Activated naive CD8-positive, alpha-beta T cell treated with anti-CD3 and anti-CD28 coated beads, Interleukin-2, amount 50 U/mL, for 24 hours (primary cell): ENCODE measurements around the gene PRKCQ.
"Not testable (repeated sequence)": the region's sequence is repeated elsewhere in the genome, so short reads cannot be mapped to it uniquely, and the experiment has no call there.

ENCODE experiments used
- ATAC-seq: fragments of 150-1000 bp; cut with Tn5 transposase; one replicate; pipeline ENCODE4 v1.10.0; 2021
- DNase-seq: peaks from one replicate; pipeline ENCODE4 v3.0.0; 2021
- H3K27ac Mint-ChIP-seq: one replicate; pipeline ENCODE4 v1.8.0; 2021; ENCODE audit warnings: mild to moderate bottlenecking, mixed read lengths
- H3K27me3 Mint-ChIP-seq: one replicate; pipeline ENCODE4 v1.8.0; 2021; ENCODE audit warnings: mixed read lengths
- H3K36me3 Mint-ChIP-seq: one replicate; pipeline ENCODE4 v1.8.0; 2021; ENCODE audit warnings: low read depth, mixed read lengths
- H3K4me1 Mint-ChIP-seq: one replicate; pipeline ENCODE4 v1.8.0; 2021; ENCODE audit warnings: mixed read lengths
- H3K4me3 Mint-ChIP-seq: one replicate; pipeline ENCODE4 v1.8.0; 2021; ENCODE audit warnings: mild to moderate bottlenecking, moderate library complexity, mixed read lengths
- H3K9me3 Mint-ChIP-seq: one replicate; pipeline ENCODE4 v1.8.0; 2021; ENCODE audit warnings: mixed read lengths

PRKCQ gene

DNA sequence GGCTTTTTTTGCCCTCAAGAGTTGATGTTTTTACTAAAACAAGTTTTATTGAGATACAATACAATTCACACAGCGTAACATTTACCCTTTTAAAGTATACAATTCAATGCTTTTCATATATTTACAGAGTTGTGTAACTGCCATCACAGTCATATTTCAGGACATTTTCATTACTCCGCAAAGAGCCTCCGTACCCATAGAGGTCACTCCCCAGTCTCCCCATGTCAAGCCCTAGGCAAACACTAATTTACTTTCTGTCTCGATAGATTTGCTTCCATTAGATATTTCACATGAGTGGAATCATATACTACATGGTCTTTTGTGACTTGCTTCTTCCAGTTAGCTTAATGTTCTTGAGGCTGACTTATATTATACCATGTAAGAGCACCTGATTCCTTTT, 183.8 kb downstream of the PRKCQ start:
- DNase-seq (no peak), ATAC-seq (no peak)
- no peak overlapping the region for H3K4me3 Mint-ChIP-seq
- H3K27ac Mint-ChIP-seq = no peak overlapping the region
- H3K9me3 Mint-ChIP-seq = no peaks in the 10 kb centered on the region
- peaks cover 4% of the 10 kb centered on the region for H3K36me3 Mint-ChIP-seq
- peaks cover 2% of the 10 kb centered on the region for H3K27me3 Mint-ChIP-seq
- peaks cover 18% of the 10 kb centered on the region for H3K4me1 Mint-ChIP-seq

- peaks cover 7% of the 10 kb centered on the region for H3K36me3 Mint-ChIP-seq
- H3K4me1 Mint-ChIP-seq = peaks cover 15% of the 10 kb centered on the region
Measured at GRCh38 chr10:6395606-6396005, 184.5 kb downstream of the PRKCQ start.

DNA sequence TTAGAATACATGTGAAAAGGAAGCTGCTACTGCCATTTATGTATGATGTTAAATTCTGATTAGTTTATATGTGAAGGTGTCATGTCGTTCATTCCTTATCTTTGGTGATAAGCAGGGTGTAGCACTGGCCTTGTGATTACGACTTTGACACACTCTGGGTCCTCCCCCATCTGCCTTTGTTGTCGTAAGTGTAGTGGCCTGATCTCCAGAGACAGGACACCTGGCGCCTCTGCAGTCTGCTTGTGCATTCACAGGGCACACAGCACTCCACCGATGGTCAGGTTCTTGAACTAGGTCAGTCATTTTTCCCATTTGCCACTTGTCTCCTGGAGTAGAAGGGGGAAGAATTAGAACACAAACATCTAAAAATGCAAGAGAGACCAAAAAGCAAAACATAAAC, 186.0 kb downstream of the PRKCQ start:
- no peak overlapping the region for H3K4me3 Mint-ChIP-seq
- H3K36me3 Mint-ChIP-seq = peaks cover 13% of the 10 kb centered on the region
- no peak overlapping the region for H3K27ac Mint-ChIP-seq
- peaks cover 4% of the 10 kb centered on the region for H3K4me1 Mint-ChIP-seq
- DNase-seq (no peak), ATAC-seq (no peak)
- peaks cover 2% of the 10 kb centered on the region for H3K27me3 Mint-ChIP-seq
- H3K9me3 Mint-ChIP-seq = peaks cover 20% of the 10 kb centered on the region

More at GRCh38 chr10:6395606-6396005, 184.5 kb downstream of the PRKCQ start:
- ATAC-seq (no peak), DNase-seq (no peak)
- peaks cover 2% of the 10 kb centered on the region for H3K27me3 Mint-ChIP-seq
- H3K4me3 Mint-ChIP-seq = no peak overlapping the region
- no peak overlapping the region for H3K27ac Mint-ChIP-seq
- H3K9me3 Mint-ChIP-seq = peaks cover 6% of the 10 kb centered on the region

GRCh38 chr10:6393168-6393567, 186.9 kb downstream of the PRKCQ start:
- no peak overlapping the region for H3K27ac Mint-ChIP-seq
- no peak for ATAC-seq

DNA sequence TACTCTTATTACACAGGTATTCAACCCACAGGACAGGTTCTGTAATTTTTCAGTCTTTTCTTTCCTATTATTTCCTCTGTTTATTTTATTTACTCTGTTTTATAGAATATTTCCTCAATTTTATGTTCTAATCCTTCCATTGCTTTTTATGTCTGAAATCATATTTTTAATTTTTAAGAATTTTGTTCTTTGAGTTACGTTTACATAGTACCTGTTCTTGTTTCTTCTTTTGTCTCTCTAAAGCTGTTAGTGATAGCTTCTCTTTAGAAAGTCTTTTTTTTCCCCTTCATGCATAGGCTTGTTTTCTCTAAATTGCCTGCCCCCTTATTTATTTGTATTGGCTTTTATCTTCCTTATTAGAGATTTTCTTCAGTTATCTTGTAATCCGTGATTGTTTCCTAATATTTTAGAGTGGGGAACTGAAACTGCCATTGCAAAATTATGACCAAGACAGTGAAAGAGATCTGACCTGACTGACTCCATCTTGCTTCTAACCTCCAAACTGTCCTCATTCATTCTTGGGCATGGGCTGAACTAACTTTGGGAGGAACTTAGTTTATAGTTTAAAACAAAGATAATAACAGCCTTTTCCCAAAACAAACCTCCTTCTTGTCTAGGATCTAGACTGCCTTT, 189.7 kb downstream of the PRKCQ start:
- Mint-ChIP-seq H3K9me3 (peaks cover 20% of the 10 kb centered on the region), H3K4me3 (no peak overlapping the region), H3K27me3 (no peaks in the 10 kb centered on the region), H3K4me1 (peaks cover 12% of the 10 kb centered on the region), H3K36me3 (peaks cover 15% of the 10 kb centered on the region), H3K27ac (no peak overlapping the region)
- DNase-seq = no peak
- no peak for ATAC-seq

More at GRCh38 chr10:6393168-6393567, 186.9 kb downstream of the PRKCQ start:
- DNase-seq = no peak
- H3K36me3 Mint-ChIP-seq = peaks cover 15% of the 10 kb centered on the region
- H3K4me1 Mint-ChIP-seq = peaks cover 9% of the 10 kb centered on the region
- H3K9me3 Mint-ChIP-seq = peaks cover 20% of the 10 kb centered on the region
- H3K27me3 Mint-ChIP-seq = no peaks in the 10 kb centered on the region
- H3K4me3 Mint-ChIP-seq = no peak overlapping the region

DNA sequence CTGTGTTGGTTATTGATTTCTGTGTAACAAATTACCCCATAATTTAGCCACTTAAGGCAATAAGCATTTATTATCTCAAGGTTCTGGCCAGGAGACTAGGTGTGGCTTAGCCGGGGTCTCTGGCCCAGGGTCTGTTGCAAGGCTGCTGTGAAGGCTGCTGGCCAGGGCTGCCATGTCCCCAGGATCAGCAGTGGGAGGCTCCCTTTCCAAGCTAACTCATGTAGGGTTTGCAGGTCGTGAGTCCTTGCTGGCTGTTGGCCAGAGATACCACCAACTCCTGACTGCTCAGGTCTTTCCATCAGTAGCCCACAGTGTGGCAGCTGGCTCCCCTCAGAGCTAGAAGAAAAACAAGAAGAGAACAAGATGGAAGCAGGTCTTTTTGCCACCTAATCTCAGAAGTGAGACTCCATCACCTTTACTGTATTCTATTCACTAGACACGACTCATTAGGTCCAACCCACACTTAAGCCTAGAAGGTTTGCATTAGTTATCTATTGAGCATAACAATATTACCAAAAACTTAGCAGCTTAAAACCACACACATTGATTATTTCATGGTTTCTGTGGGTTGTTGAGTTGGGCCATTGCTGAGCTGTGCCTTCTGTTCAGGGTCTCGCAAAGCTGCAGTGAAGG, 191.7 kb downstream of the PRKCQ start:
- peaks cover 12% of the 10 kb centered on the region for H3K4me1 Mint-ChIP-seq
- ATAC-seq (peak; percentile 77), DNase-seq (no peak)
- no peak overlapping the region for H3K4me3 Mint-ChIP-seq
- peaks cover 15% of the 10 kb centered on the region for H3K36me3 Mint-ChIP-seq
- no peak overlapping the region for H3K27ac Mint-ChIP-seq
- H3K9me3 Mint-ChIP-seq = peaks cover 20% of the 10 kb centered on the region
- H3K27me3 Mint-ChIP-seq = no peaks in the 10 kb centered on the region

DNA sequence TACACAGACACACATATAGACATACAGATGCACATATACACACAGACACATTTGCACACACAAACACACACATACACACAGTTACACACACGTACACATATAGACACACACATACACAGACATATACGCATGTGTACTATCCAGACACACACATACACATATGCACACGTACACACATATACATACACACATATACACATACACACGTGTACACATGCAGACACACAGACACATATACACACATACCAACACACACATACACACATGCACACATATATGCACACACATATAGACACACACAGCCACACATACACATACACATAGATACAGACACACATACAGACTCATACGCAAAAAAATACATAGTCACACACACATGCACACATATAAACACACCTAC, 193.1 kb downstream of the PRKCQ start:
- Mint-ChIP-seq H3K4me1 (peaks cover 24% of the 10 kb centered on the region), H3K9me3 (peaks cover 20% of the 10 kb centered on the region), H3K27me3 (no peaks in the 10 kb centered on the region), H3K36me3 (peaks cover 13% of the 10 kb centered on the region), H3K27ac (no peak overlapping the region), H3K4me3 (no peak overlapping the region)
- ATAC-seq = no peak
- no peak for DNase-seq

- no peak overlapping the region for H3K4me3 Mint-ChIP-seq
- ATAC-seq (no peak), DNase-seq (no peak)
- H3K4me1 Mint-ChIP-seq = peaks cover 30% of the 10 kb centered on the region
- H3K9me3 Mint-ChIP-seq = peaks cover 20% of the 10 kb centered on the region
- H3K36me3 Mint-ChIP-seq = peaks cover 12% of the 10 kb centered on the region
- no peak overlapping the region for H3K27ac Mint-ChIP-seq
- H3K27me3 Mint-ChIP-seq = no peaks in the 10 kb centered on the region
Measured at GRCh38 chr10:6386346-6386745, 193.7 kb downstream of the PRKCQ start.

- no peak overlapping the region for H3K4me3 Mint-ChIP-seq
- H3K36me3 Mint-ChIP-seq = peaks cover 15% of the 10 kb centered on the region
- ATAC-seq = no peak
- H3K27ac Mint-ChIP-seq = no peak overlapping the region
- H3K4me1 Mint-ChIP-seq = peaks cover 36% of the 10 kb centered on the region
- no peak for DNase-seq
- peaks cover 22% of the 10 kb centered on the region for H3K9me3 Mint-ChIP-seq
- H3K27me3 Mint-ChIP-seq = no peaks in the 10 kb centered on the region
Measured at GRCh38 chr10:6385665-6386064, 194.4 kb downstream of the PRKCQ start.

DNA sequence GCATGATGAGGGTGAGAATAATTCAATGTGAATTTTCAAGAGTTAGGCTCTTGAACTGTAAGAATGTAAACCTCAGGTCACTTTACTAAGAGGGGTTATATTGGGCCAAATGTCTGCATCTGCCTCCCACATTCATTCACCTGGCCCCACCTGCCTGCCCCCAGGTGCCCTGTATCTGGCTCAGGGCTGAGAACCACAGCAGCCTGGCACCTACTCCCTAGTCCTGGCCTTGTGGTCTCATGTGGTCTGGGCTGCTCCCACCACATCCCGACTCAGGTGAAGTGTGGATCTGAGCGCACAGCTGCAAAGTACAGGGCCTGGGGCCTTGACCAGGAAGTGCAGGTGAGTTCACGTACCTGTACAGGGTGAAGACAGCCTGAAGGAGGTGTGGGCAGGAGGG, 195.2 kb downstream of the PRKCQ start:
- H3K27ac Mint-ChIP-seq = no peak overlapping the region
- H3K27me3 Mint-ChIP-seq = no peaks in the 10 kb centered on the region

DNA sequence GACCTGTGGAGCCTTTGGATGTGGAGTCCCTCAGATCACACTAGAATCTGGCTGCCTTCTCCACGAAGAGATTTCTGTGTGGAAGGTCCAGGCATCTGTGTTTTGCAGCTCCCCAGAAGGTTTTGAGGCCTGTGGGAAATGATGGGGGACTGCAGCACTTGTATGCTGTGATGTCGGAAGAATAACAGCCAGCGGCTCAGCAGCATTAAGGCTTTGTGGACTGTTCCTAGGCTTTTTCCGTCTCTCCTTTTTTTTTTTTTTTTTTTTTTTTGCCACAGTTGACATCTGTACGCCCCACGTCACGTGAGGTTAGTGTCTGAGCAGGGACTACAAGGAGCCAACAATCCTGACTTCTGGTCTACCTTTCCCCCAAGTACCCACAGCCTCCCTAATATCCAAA, 196.0 kb downstream of the PRKCQ start:
- Mint-ChIP-seq H3K27ac (no peak overlapping the region), H3K27me3 (no peaks in the 10 kb centered on the region), H3K4me1 (peaks cover 36% of the 10 kb centered on the region), H3K4me3 (no peak overlapping the region), H3K9me3 (peaks cover 24% of the 10 kb centered on the region), H3K36me3 (peaks cover 25% of the 10 kb centered on the region)
- DNase-seq = no peak
- ATAC-seq = no peak

More for the DNA sequence above, 195.2 kb downstream of the PRKCQ start:
- ATAC-seq = no peak
- H3K4me1 Mint-ChIP-seq = peaks cover 36% of the 10 kb centered on the region
- peaks cover 18% of the 10 kb centered on the region for H3K36me3 Mint-ChIP-seq
- no peak overlapping the region for H3K4me3 Mint-ChIP-seq
- no peak for DNase-seq
- peaks cover 22% of the 10 kb centered on the region for H3K9me3 Mint-ChIP-seq

DNA sequence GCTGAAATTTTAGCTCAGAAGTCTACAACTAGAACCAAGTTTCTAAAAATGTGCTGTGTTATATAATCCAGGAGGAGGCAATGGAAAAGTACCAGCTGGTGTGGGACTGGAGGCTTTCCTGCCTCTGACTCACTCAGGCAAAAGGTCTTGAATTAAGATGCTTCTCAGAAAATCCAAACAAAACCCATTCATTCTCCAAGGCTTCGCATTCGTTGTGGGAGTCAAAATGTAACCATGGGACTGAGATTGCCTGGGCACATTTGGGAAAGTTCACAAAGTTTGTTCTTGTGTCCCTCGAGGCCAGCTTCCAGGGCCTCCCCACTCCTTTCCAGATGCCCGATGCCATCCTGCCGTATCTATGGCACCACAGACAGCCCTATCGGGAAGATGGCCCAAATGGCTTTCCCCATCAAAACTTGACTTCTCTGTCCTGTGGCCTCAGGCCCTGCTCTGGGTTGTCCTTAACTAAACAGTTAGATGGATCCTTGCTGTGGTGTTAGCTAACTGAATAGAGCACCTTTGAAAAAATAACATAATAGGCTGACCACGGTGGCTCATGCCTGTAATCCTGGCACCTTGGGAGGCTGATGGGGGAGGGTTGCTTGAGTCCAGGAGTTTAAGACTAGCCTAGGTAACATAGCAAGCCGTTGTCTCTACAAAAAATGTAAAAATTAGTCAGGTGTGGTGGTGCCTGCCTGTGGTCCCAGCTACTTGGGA, 196.8 kb downstream of the PRKCQ start:
- Mint-ChIP-seq H3K36me3 (peaks cover 30% of the 10 kb centered on the region), H3K9me3 (peaks cover 31% of the 10 kb centered on the region), H3K27me3 (no peaks in the 10 kb centered on the region), H3K4me3 (peak overlapping the region; percentile 40), H3K27ac (no peak overlapping the region), H3K4me1 (peaks cover 28% of the 10 kb centered on the region)
- no peak for DNase-seq
- ATAC-seq = no peak

GRCh38 chr10:6382081-6382480, 198.0 kb downstream of the PRKCQ start:
- peaks cover 24% of the 10 kb centered on the region for H3K4me1 Mint-ChIP-seq
- H3K4me3 Mint-ChIP-seq = peak overlapping the region; percentile 40
- H3K27ac Mint-ChIP-seq = peak overlapping the region; percentile 23
- DNase-seq (peak; percentile 16), ATAC-seq (peak; percentile 46)
- peaks cover 37% of the 10 kb centered on the region for H3K9me3 Mint-ChIP-seq
- H3K36me3 Mint-ChIP-seq = peaks cover 32% of the 10 kb centered on the region
- no peaks in the 10 kb centered on the region for H3K27me3 Mint-ChIP-seq

GRCh38 chr10:6380478-6380877, 199.6 kb downstream of the PRKCQ start:
- ATAC-seq, H3K27me3 Mint-ChIP-seq, H3K27ac Mint-ChIP-seq, H3K4me3 Mint-ChIP-seq, DNase-seq: not testable (repeated sequence)
- H3K36me3 Mint-ChIP-seq = peaks cover 32% of the 10 kb centered on the region
- peaks cover 24% of the 10 kb centered on the region for H3K4me1 Mint-ChIP-seq
- peaks cover 37% of the 10 kb centered on the region for H3K9me3 Mint-ChIP-seq
